K562 (cell line): Measurements from ENCODE around the gene SPTSSA.

Experiments
- BRCA1 ChIP-seq, 2 experiments: fragments of 450-650 bp in 1 of 2; sonication (generic) in 1 of 2; formaldehyde crosslinking in 1 of 2; IDR thresholded peaks; 2 replicates each; pipeline versions ENCODE4 v1.5.0 to v1.6.1; 2017 to 2020; ENCODE audit warnings: mild to moderate bottlenecking in 1 of 2, missing genetic modification reagents in 1 of 2
- NCOA2 ChIP-seq, 2 experiments: fragments of 450-650 bp; IDR thresholded peaks; 2 replicates each; pipeline ENCODE4 v1.6.1; 2018; ENCODE audit warnings: mild to moderate bottlenecking in 2 of 2, moderate library complexity in 1 of 2; ENCODE audit not compliant: partially characterized antibody in 2 of 2
- PKNOX1 ChIP-seq: fragments of 450-650 bp; IDR thresholded peaks from 2 replicates; pipeline ENCODE4 v1.6.1; 2016
- PRDM10 ChIP-seq: fragments of 450-650 bp; IDR thresholded peaks from 2 replicates; pipeline ENCODE4 v1.6.1; 2018; ENCODE audit not compliant: partially characterized antibody
- ZBTB49 ChIP-seq: sonication (generic); formaldehyde crosslinking; IDR thresholded peaks from 2 replicates; pipeline ENCODE4 v1.8.0; 2022; ENCODE audit warnings: missing genetic modification reagents, mild to moderate bottlenecking, borderline replicate concordance
- ZHX1 ChIP-seq: fragments of 150-350 bp; conservative IDR thresholded peaks from 2 replicates; pipeline ENCODE4 v1.6.1; 2014; ENCODE audit warnings: low read length
- ZNF75A ChIP-seq: fragments of 450-650 bp; formaldehyde crosslinking; IDR thresholded peaks from 2 replicates; pipeline ENCODE4 v1.4.0; 2020; ENCODE audit warnings: mild to moderate bottlenecking

GRCh38 chr14:34488528-34488927, 26.5 kb upstream of the SPTSSA start:
- TF ChIP-seq PRDM10 (no peak), ZHX1 (no peak), ZBTB49 (CRISPR knock-in tag) (no peak), ZNF75A (no peak), NCOA2 (IDR thresholded peaks at IDR 0.05; ENCODE audit: partially characterized antibody in 2 of 2) (no peak), BRCA1 (IDR thresholded peaks at IDR 0.05) (no peak), BRCA1 (CRISPR knock-in tag; IDR thresholded peaks at IDR 0.05) (no peak), PKNOX1 (no peak)
